Measurements from ENCODE around the gene XPNPEP1.
A peak's percentile ranks its signal among the peaks of the same experiment; 100 is the strongest.

The XPNPEP1 gene

GRCh38 chr10:109866995-109867635, 56.2 kb downstream of the XPNPEP1 start:
- DNase-seq (ENCODE audit: low read depth in 4 of 4, low spot score in 1 of 4) = no peak

DNA sequence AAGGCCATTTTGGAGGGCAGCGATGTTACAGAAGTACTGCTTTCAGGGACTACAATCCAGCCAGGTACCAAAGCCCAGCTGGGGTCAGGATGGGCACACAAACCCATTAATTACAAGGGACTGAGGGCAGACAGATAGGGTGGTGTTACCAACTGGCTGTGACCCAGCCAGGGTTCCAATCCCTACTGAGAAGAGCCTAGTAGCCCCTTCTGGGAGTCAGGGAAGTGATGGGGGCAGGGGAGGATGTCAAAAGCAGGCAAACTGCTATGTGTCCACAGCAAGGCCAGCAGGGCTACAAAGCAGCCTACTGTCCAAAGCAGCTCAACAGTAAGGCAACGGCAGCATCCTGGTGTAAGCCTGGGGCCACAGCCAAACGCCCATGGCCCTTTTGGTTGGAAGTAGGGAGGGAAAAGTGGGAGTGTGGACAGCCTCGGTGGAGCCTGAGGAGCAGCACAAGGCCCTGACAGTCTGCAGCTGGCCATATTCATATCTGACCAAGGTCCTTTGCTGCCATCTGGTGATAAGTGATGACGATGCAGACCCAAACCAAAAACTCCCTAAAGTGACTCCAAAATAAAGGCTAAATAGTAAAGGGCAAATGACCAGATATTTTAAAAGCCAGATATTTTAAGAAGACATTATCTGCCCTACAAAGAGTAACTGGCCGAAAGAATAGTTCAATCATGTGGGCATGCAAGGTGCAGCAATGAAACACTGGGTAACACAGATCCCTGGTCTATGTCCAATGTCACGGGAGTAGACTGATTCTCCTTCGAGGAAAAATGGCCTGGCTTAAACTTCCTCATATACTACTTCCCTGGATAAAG, 56.9 kb downstream of the XPNPEP1 start:
- no peak for DNase-seq (ENCODE audit: low read depth in 4 of 4, low spot score in 1 of 4)

- DNase-seq (ENCODE audit: low read depth in 4 of 4, low spot score in 1 of 4) = no peak
Measured at GRCh38 chr10:109863775-109864174, 59.5 kb downstream of the XPNPEP1 start.

DNA sequence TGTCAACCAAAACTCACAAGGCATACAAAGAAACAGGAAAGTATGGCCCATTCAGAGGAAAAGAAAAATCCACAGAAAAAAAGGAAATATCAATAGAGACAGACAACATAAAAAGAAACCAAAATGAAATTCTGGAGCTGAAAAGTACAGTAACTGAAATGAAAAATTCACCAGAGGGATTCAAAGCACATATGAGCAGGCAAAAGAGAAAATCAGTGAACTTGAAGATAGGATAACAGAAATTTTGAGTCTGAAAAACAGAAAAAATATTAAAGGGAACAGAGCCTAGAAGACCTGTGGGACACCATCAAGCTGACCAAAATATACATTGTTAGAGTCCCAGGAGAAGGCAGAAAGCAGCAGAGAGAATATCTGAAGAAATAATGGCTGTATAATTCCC, 60.6 kb downstream of the XPNPEP1 start:
- DNase-seq (ENCODE audit: low read depth in 4 of 4, low spot score in 1 of 4) = no peak

GRCh38 chr10:109862041-109862440, 61.3 kb downstream of the XPNPEP1 start:
- DNase-seq (ENCODE audit: low read depth in 4 of 4, low spot score in 1 of 4) = no peak

GRCh38 chr10:109861081-109861480, 62.2 kb downstream of the XPNPEP1 start:
- DNase-seq (ENCODE audit: low read depth in 4 of 4, low spot score in 1 of 4) = no peak

DNA sequence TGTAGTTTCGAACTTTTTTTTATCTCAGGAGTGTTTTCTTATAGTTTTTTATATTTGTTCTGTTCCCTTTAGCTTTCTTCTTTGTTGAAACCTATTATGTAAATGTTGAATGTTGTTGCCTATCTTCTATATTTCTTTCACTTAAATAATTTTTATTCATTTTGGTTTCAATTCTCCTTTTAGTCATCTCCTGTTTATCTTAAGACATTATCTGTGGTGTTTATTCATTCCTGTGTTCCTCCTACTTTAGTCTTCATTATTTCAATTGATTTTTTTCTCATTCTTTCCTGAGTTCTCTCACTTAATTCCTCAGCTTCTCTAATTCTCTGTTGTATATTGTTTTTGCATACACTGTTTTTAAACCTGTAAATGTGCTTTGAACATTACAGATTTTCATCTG, 64.1 kb downstream of the XPNPEP1 start:
- DNase-seq (ENCODE audit: low read depth in 4 of 4, low spot score in 1 of 4) = no peak

GRCh38 chr10:109855746-109856145, 67.6 kb downstream of the XPNPEP1 start:
- no peak for DNase-seq (ENCODE audit: low read depth in 4 of 4, low spot score in 1 of 4)

GRCh38 chr10:109853921-109854320, 69.4 kb downstream of the XPNPEP1 start:
- DNase-seq (ENCODE audit: low read depth in 4 of 4, low spot score in 1 of 4) = no peak

- DNase-seq (ENCODE audit: low read depth in 4 of 4, low spot score in 1 of 4) = peak; percentile 54 to 68 (median 61)
Measured at GRCh38 chr10:109852475-109853037, 70.8 kb downstream of the XPNPEP1 start.

DNA sequence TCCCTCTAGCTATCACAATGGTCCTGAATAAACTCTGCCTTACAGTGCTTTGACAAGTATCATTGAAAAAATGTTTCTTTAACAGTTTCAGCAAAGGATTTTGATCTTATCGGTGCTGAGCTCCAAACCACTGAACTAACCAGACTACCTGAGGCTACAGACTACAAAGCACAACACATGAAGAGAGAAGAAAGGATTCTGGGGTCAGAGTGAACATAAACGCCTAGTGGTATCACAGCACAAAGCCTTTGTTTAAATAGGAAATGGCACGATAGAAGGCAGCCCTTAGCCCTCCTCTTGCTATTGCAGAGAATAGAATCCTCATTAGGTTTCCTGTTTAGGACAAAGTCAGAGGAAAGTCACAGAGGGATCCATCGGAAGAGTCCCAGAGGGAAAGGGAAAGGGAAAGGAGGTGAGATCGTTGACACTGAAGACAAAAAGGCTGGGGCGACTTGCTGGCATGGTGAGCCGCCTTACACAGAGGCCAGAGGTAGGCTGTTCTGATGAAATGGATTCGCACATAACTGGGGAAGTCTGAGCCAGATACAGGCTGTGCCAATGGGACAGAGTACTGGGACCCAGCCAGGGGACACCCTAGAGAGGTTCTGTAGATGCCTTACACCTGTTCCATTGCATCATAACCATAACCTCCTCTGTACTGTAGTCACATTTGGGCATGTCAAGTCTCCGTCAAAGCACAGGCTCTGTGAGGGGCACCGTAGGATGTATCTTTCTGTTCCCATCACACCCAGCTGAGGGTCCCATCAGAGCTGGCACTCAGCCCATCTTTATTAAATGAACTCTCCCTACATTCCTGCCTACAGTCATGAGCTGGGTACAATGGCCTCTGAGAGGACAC, 71.5 kb downstream of the XPNPEP1 start:
- no peak for DNase-seq (ENCODE audit: low read depth in 4 of 4, low spot score in 1 of 4)

GRCh38 chr10:109846832-109847231, 76.5 kb downstream of the XPNPEP1 start:
- DNase-seq (ENCODE audit: low read depth in 4 of 4, low spot score in 1 of 4) = no peak

GRCh38 chr10:109845308-109845707, 78.0 kb downstream of the XPNPEP1 start:
- no peak for DNase-seq (ENCODE audit: low read depth in 4 of 4, low spot score in 1 of 4)

GRCh38 chr10:109838592-109839244, 84.6 kb downstream of the XPNPEP1 start:
- DNase-seq (ENCODE audit: low read depth in 4 of 4, low spot score in 1 of 4) = no peak

DNA sequence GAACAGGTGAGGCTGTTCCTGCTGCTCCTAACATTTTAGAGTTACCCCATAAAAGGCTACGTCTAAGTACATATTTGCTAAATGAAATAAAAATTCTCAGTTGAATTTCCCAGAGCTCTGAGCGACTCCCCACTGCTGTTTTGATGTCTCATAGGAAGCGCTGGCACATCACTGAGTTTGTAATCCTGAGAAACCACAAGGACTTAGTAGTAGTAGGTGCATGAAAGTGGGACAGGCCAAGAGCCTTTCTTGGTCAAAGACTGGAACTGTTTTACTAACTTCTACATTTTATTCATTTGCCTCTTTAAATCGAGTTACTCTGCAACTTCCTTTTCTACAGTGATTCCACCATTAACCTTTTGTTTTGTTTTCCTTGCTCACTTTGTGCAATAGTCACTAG, 85.9 kb downstream of the XPNPEP1 start:
- no peak for DNase-seq (ENCODE audit: low read depth in 4 of 4, low spot score in 1 of 4)

- no peak for DNase-seq (ENCODE audit: low read depth in 4 of 4, low spot score in 1 of 4)
Measured at GRCh38 chr10:109835257-109835656, 88.1 kb downstream of the XPNPEP1 start.

GRCh38 chr10:109831846-109832245, 91.5 kb downstream of the XPNPEP1 start:
- no peak for DNase-seq (ENCODE audit: low read depth in 4 of 4, low spot score in 1 of 4)

DNA sequence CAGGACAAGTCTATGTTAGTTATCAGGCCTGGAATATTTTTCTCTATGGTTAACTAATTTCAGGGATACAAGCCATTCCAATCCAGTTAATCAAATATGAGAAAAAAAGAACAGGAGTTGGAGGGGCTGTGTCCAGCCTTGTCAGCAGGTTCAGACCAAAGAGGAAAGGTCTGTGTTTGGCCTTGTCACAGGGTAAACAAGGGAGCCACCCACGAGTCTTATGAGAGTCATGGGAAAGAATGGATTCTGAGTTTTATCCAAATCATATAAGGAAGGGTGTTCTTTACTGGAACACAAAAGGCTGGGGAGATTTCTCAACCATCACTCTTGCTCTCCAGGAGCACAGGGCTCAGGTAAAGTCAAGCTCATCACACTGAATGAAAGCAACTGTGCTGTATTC, 99.1 kb downstream of the XPNPEP1 start:
- no peak for DNase-seq (ENCODE audit: low read depth in 4 of 4, low spot score in 1 of 4)

DNA sequence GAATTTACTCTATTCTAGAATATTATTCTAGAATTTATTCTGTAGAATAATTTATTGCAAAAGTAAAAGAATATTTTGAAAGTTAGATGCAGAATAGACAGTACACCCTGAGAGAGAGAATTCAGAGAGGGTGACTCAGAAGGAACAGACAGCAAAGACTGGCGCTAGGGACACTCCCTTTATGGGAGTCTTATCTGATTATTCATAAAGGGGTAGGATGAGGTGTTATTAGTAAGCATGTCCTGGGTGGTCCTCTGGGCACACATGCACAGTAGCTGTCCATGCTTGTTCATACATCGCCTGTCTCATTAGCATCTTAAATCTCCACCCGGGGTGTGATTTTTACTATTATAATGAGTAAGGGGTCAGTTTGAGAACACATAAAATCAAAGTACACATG, 100.1 kb downstream of the XPNPEP1 start:
- no peak for DNase-seq (ENCODE audit: low read depth in 4 of 4, low spot score in 1 of 4)

GRCh38 chr10:109821672-109822071, 101.6 kb downstream of the XPNPEP1 start:
- no peak for DNase-seq (ENCODE audit: low read depth in 4 of 4, low spot score in 1 of 4)

All from stimulated activated CD4-positive, alpha-beta T cell treated with anti-CD3 and anti-CD28 coated beads, Interleukin-1b, Interleukin-23, amount 100 ng/mL, for 24 hours (primary cell).